Activated CD8-positive, alpha-beta T cell treated with anti-CD3 and anti-CD28 coated beads for 36 hours (primary cell): Measurements from ENCODE around the gene PAOX. TPM values are rescaled to one million over a fixed set of nuclear protein-coding genes. Genes with fewer than 3 reads are reported as not detected.

Experiments
- ATAC-seq: fragments of 200-7000 bp; cut with Tn5 transposase; one replicate; pipeline ENCODE4 v1.10.0; 2021; ENCODE audit warnings: mild to moderate bottlenecking, moderate library complexity
- CTCF ChIA-PET: fragments of 350-600 bp; sonication (Branson Sonifier 250); formaldehyde crosslinking; loops from one replicate; lab custom pipeline; 2021; ENCODE audit warnings: antibody characterized with exemption; lab: Charles Lee
- POLR2A ChIA-PET: fragments of 350-600 bp; sonication (Branson Sonifier 250); formaldehyde crosslinking; loops from one replicate; lab custom pipeline; 2021; ENCODE audit warnings: antibody characterized with exemption; lab: Charles Lee
- DNase-seq: peaks from one replicate; pipeline ENCODE4 v3.0.0-alpha.2; 2020
- H3K27ac Mint-ChIP-seq: one replicate; pipeline ENCODE4 v1.8.0; 2021; ENCODE audit warnings: mild to moderate bottlenecking, mixed read lengths
- H3K27me3 Mint-ChIP-seq: one replicate; pipeline ENCODE4 v1.8.0; 2021; ENCODE audit warnings: mixed read lengths
- H3K36me3 Mint-ChIP-seq: one replicate; pipeline ENCODE4 v1.8.0; 2021; ENCODE audit warnings: low read depth, mixed read lengths
- H3K4me1 Mint-ChIP-seq: one replicate; pipeline ENCODE4 v1.8.0; 2021; ENCODE audit warnings: low read depth, mixed read lengths
- H3K4me3 Mint-ChIP-seq: one replicate; pipeline ENCODE4 v1.8.0; 2021; ENCODE audit warnings: mild to moderate bottlenecking, moderate library complexity, mixed read lengths
- H3K9me3 Mint-ChIP-seq: one replicate; pipeline ENCODE4 v1.8.0; 2021; ENCODE audit warnings: mixed read lengths
- intact Hi-C: fragments of 100-400 bp; cut with micrococcal nuclease; formaldehyde crosslinking; loops from one replicate; pipeline ENCODE4 v1.10.0; 2022
- total RNA-seq, 2 experiments: library from RNA; stranded (reverse); gene quantifications; one replicate each; pipeline ENCODE4 v1.2.3, GENCODE V29; 2021
- TF ChIP-seq, protein P1 (sequence below): fragments of 200-600 bp; IDR thresholded peaks from one replicate; pipeline ENCODE4 v1.8.0; 2022; ENCODE audit warnings: antibody characterized with exemption, mild to moderate bottlenecking

Gene PAOX
- total RNA-seq: 1 to 10 TPM; 4.2 to 4.6 TPM

DNA sequence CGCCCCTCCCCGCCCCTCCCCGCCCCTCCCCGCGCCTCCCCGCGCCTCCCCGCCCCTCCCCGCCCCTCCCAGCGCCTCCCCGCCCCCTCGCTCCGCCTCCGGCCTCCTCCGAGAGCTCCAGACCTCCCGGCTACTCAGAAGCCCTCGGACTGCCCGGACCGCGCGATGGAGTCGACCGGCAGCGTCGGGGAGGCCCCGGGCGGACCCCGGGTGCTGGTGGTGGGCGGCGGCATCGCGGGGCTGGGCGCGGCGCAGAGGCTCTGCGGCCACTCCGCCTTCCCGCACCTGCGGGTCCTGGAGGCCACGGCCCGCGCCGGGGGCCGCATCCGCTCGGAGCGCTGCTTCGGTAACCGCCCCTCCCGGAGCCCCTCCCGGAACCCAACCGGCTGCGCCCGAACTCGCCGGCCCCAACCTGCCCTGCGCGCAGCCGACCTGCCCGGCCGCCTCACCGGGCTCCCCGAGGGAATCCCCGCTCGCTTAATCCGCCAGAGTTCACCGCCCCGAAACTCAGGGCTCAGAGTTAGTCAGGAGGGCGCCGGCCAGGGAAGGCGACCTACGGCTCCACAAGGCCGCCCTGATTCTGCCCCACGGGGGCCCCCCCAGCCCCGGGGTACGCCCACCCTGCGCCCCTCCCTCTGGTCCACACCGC lies at the start of gene PAOX:
Gene PAOX (plus strand): TSS at position 111 of the 649 bp plus-strand sequence. CDS start 55 bp downstream, at position 166.
- TF ChIP-seq, protein P1, sequence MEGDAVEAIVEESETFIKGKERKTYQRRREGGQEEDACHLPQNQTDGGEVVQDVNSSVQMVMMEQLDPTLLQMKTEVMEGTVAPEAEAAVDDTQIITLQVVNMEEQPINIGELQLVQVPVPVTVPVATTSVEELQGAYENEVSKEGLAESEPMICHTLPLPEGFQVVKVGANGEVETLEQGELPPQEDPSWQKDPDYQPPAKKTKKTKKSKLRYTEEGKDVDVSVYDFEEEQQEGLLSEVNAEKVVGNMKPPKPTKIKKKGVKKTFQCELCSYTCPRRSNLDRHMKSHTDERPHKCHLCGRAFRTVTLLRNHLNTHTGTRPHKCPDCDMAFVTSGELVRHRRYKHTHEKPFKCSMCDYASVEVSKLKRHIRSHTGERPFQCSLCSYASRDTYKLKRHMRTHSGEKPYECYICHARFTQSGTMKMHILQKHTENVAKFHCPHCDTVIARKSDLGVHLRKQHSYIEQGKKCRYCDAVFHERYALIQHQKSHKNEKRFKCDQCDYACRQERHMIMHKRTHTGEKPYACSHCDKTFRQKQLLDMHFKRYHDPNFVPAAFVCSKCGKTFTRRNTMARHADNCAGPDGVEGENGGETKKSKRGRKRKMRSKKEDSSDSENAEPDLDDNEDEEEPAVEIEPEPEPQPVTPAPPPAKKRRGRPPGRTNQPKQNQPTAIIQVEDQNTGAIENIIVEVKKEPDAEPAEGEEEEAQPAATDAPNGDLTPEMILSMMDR: no peak
- peak within 1 kb of the TSS; percentile 74 for H3K4me3 Mint-ChIP-seq
- ChIA-PET CTCF (interaction anchor here (1.0 to 2.5 kb wide), 3 partner anchors 12 to 58 kb away, joined by 3 to 9 read pairs (median 5); no protein-coding TSS in a partner anchor), POLR2A (interaction anchor here (0.7 to 3.1 kb wide), 2 partner anchors 9 to 11 kb away, joined by 3 to 14 read pairs; no protein-coding TSS in a partner anchor)
- peak; percentile 74 for DNase-seq
- intact Hi-C loops: no loop called here
- peaks cover 4% of the 10 kb centered on the region for H3K4me1 Mint-ChIP-seq
- no peaks in the 10 kb centered on the region for H3K36me3 Mint-ChIP-seq
- no peaks in the 10 kb centered on the region for H3K9me3 Mint-ChIP-seq
- no peak within 1 kb of the TSS for H3K27ac Mint-ChIP-seq
- ATAC-seq: peak; percentile 79
- H3K27me3 Mint-ChIP-seq: no peaks in the 10 kb centered on the region

DNA sequence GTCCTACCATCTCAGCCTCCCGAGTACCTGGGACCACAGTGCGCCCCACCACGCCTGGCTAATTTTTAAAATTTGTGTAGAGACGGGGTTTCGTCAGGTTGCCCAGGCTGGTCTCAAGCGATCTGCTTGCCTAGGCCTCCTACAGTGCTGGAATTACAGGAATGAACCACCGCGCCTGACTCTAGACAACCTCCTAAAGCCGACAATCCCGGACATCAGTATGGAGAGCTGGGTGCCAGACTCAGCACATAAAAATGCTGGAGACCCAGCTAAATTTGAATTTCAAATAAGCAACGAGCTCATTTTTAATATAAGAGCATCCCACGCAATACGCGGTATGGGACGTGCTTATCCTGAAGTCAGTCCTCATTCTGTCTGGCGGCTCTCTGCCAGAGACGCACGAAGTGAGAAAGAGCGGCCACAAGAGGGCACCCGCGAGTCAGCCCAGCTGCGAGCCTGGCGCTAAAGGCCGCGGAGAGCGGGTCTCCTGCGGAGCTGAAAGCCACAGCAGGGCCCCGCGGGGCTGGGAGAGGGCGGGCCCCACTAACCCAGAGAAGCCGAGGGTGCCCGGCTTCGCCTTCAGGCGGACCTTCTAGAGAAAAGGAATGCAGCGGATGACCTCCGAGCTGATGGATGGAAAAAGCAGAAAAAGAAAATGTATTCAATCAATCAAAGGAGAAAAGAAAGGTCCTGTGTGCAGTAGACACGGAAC lies 49.4 kb upstream of the PAOX start:
- ChIA-PET CTCF (interaction anchor here (0.6 to 4.1 kb wide), 51 partner anchors 10 to 286 kb away, joined by 3 to 37 read pairs (median 5); partner anchors contain the start of genes ECHS1, FUOM, MTG1 and PAOX), POLR2A (interaction anchor here (1.1 to 1.4 kb wide), 3 partner anchors 10 to 21 kb away, joined by 3 to 4 read pairs (median 3); partner anchors contain the start of genes TUBGCP2 and ZNF511)
- H3K4me1 Mint-ChIP-seq: peaks cover 15% of the 10 kb centered on the region
- no peaks in the 10 kb centered on the region for H3K36me3 Mint-ChIP-seq
- H3K9me3 Mint-ChIP-seq: no peaks in the 10 kb centered on the region
- intact Hi-C loops: loop anchor here (5.0 kb wide), 1 partner anchor 63 kb away; the partner anchor contains the start of gene MTG1
- H3K4me3 Mint-ChIP-seq: no peak overlapping the region
- ATAC-seq (peak; percentile 86), DNase-seq (peak; percentile 91)
- no peak overlapping the region for H3K27ac Mint-ChIP-seq
- H3K27me3 Mint-ChIP-seq: peaks cover 48% of the 10 kb centered on the region
- TF ChIP-seq, protein P1: peak; percentile 98

DNA sequence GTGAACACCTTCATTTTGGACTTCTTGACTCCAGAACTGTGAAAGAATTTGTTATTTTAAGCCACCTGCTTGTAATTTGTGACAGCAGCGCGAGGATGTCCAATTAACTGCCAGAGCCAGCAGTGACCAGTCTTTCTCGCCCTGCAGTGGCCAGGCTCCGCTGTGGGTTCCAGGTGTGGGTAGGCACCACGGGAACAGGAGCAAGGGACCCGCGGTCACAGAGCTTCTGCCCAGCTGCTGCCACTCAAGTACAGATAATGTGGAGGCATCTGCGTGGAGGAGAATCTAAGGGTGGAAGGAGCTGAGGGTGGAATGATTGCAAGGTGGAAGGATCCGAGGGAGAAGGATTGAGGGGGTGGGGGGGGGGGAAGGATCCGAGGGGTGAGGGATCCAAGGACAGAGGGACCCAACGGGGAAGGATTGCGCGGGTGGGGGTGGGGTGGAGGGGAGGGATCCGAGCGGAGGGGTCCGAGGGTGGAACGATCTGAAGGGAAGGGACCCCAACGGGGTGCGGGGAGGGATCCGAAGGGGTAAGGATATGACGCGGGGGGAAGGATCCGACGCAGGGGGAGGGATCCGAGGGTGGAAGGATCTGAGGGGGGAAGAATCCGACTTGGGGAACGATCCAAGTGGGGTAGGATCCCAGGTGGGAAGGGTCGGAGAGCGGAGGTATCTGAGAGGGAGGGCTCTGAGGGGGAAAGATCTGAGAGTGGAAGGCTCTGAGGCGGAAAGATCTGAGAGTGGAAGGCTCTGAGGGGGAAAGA lies 45.9 kb upstream of the PAOX start:
- intact Hi-C loops: no loop called here
- TF ChIP-seq, protein P1: no peak
- no peaks in the 10 kb centered on the region for H3K36me3 Mint-ChIP-seq
- ChIA-PET POLR2A (interaction anchor here (0.6 to 1.5 kb wide), 2 partner anchors 9 to 26 kb away, joined by 3 to 4 read pairs; no protein-coding TSS in a partner anchor), CTCF (interaction anchor here (1.1 kb wide), 1 partner anchor 14 kb away, joined by 3 read pairs; no protein-coding TSS in a partner anchor)
- no peak overlapping the region for H3K27ac Mint-ChIP-seq
- ATAC-seq: no peak
- H3K4me3 Mint-ChIP-seq: no peak overlapping the region
- no peak for DNase-seq
- no peaks in the 10 kb centered on the region for H3K9me3 Mint-ChIP-seq
- H3K4me1 Mint-ChIP-seq: peaks cover 14% of the 10 kb centered on the region
- H3K27me3 Mint-ChIP-seq: peaks cover 31% of the 10 kb centered on the region

DNA sequence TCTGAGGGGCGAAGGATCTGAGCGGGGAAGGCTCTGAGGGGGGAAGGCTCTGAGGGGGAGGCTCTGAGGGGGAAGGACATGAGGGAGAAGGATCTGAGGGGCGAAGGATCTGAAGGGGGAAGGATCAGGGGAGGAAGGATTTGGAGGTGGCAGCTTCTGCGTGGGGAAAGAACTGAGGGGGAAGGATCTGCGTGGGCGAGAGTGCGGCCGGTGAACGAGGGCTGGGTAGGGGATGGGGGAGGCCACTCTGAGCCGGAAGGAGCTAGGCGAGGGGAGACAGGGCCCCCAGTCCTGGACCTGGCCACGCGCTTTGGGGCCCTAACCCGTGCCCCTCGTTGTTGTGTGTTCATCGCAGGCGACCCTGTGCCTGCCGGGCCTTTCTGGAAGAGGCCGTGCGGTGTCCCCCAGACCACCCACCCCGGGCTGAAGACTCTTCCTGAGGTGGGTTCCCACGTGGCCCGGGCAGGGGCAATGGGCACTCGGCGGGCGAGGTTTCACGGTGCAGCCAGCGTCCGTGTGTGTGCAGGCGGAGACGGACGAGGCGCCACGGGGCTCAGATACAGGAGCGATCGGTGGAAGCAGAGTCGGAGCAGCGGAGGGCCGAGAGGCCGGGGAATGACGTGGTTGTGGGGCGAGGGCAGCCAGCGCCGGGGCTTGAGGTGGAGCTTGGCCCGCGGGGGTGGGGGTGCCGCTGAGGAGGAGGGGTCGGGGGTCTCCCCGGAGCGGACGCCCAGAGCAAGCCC lies 44.4 kb upstream of the PAOX start:
- ChIA-PET CTCF (interaction anchor here (1.4 kb wide), 1 partner anchor 20 kb away, joined by 4 read pairs; no protein-coding TSS in a partner anchor), POLR2A (interaction anchor here (0.9 to 2.0 kb wide), 3 partner anchors 13 to 22 kb away, joined by 3 to 6 read pairs (median 3); partner anchors contain the start of gene PRAP1)
- intact Hi-C loops: no loop called here
- TF ChIP-seq, protein P1: no peak
- peaks cover 22% of the 10 kb centered on the region for H3K27me3 Mint-ChIP-seq
- peaks cover 9% of the 10 kb centered on the region for H3K4me1 Mint-ChIP-seq
- no peaks in the 10 kb centered on the region for H3K36me3 Mint-ChIP-seq
- no peaks in the 10 kb centered on the region for H3K9me3 Mint-ChIP-seq
- no peak overlapping the region for H3K27ac Mint-ChIP-seq
- H3K4me3 Mint-ChIP-seq: peak overlapping the region; percentile 56
- DNase-seq: no peak
- peak; percentile 31 for ATAC-seq
